Measurements from ENCODE around the gene TIGD2.
"Not testable (repeated sequence)": the region's sequence is repeated elsewhere in the genome, so short reads cannot be mapped to it uniquely, and the experiment has no call there.

DNA sequence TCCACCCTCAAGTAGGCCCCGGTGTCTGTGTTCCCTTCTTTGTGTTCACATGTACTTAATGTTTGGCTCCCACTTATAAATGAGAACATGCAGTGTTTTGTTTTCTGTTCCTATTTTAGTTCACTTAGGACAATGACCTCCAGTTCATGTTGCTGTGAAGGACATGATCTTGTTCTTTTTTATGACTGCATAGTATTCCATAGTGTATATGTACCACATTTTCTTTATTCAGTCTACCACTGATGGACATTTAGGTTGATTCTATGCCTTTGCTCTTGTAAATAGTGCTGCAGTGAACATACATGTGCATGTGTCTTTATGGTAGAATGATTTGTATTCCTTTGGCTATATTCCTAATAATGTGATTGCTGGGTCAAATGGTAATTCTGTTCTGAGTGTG lies 33.3 kb downstream of the TIGD2 start:
- TF ChIP-seq, protein P1, sequence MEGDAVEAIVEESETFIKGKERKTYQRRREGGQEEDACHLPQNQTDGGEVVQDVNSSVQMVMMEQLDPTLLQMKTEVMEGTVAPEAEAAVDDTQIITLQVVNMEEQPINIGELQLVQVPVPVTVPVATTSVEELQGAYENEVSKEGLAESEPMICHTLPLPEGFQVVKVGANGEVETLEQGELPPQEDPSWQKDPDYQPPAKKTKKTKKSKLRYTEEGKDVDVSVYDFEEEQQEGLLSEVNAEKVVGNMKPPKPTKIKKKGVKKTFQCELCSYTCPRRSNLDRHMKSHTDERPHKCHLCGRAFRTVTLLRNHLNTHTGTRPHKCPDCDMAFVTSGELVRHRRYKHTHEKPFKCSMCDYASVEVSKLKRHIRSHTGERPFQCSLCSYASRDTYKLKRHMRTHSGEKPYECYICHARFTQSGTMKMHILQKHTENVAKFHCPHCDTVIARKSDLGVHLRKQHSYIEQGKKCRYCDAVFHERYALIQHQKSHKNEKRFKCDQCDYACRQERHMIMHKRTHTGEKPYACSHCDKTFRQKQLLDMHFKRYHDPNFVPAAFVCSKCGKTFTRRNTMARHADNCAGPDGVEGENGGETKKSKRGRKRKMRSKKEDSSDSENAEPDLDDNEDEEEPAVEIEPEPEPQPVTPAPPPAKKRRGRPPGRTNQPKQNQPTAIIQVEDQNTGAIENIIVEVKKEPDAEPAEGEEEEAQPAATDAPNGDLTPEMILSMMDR (IDR thresholded peaks at IDR 0.05; ENCODE audit: poor library complexity, severe bottlenecking): not testable (repeated sequence)
- not testable (repeated sequence) for TF ChIP-seq POLR2AphosphoS5 (IDR thresholded peaks at IDR 0.05); EZH2 (IDR thresholded peaks at IDR 0.05; ENCODE audit: borderline replicate concordance, insufficient read depth, low read length, poor library complexity, severe bottlenecking)
